ENCODE measurements around the gene DNAH6. TPM values are rescaled to one million over a fixed set of nuclear protein-coding genes. Genes with fewer than 3 reads are reported as not detected.

Gene DNAH6
- total RNA-seq, 1 experiment from 2014 or later = 0.26 TPM

- no CpG with 5 or more reads among the region's 2 CpGs for WGBS (ENCODE audit: extremely low coverage, insufficient read length, low lambda C conversion rate)
- Histone ChIP-seq H3K18ac (ENCODE audit: insufficient read length, low read depth, low read length) (no peak overlapping the region), H3K4ac (ENCODE audit: low read depth, low read length) (no peak overlapping the region), H3K27me3 (ENCODE audit: insufficient read depth, low read length) (no peaks in the 10 kb centered on the region), H3K27ac (ENCODE audit: insufficient read length, low read depth, low read length) (no peak overlapping the region), H3T11ph (ENCODE audit: low read length) (no peak overlapping the region), H2AFZ (ENCODE audit: low read length) (no peak overlapping the region), H4K91ac (ENCODE audit: insufficient read length, low read depth, low read length) (no peak overlapping the region), H2BK15ac (ENCODE audit: low read depth, low read length) (no peak overlapping the region), H3K79me2 (ENCODE audit: insufficient read depth, low read length) (no peaks in the 10 kb centered on the region; the same call in 1 of the 2 replicates), H2AK5ac (ENCODE audit: insufficient read length, low read length) (no peak overlapping the region), H4K8ac (replicated peaks; ENCODE audit: insufficient read length, low read depth, low read length) (no peak overlapping the region), H2BK120ac (ENCODE audit: low read depth, low read length, poor library complexity, severe bottlenecking) (no peak overlapping the region), H3K4me2 (ENCODE audit: insufficient read depth, insufficient read length, low read length) (no peak overlapping the region), H3K9me3 (ENCODE audit: control insufficient read depth, low read depth, low read length) (no peaks in the 10 kb centered on the region), H3K4me1 (ENCODE audit: insufficient read depth, low read length) (peaks cover 8% of the 10 kb centered on the region), H3K9ac (ENCODE audit: extremely low read depth, insufficient read length, low read length) (no peak overlapping the region), H2BK20ac (ENCODE audit: low read depth, low read length, poor library complexity, severe bottlenecking) (no peak overlapping the region), H3K23ac (ENCODE audit: insufficient read length, low read depth, low read length) (no peak overlapping the region), H3K14ac (ENCODE audit: insufficient read depth, low read length) (no peak overlapping the region), H3K79me1 (ENCODE audit: insufficient read depth, low read depth, low read length, poor library complexity, severe bottlenecking) (no peaks in the 10 kb centered on the region), H4K5ac (ENCODE audit: insufficient read length, low read depth, low read length) (no peak overlapping the region), H2BK5ac (ENCODE audit: insufficient read length, low read length) (no peak overlapping the region), H2BK12ac (ENCODE audit: insufficient read length, low read depth, low read length) (no peak overlapping the region), H4K20me1 (ENCODE audit: control insufficient read depth, insufficient read depth, insufficient read length) (no peaks in the 10 kb centered on the region), H3K56ac (ENCODE audit: insufficient read length, low read depth, low read length) (no peak overlapping the region), H3K23me2 (ENCODE audit: insufficient read length, low read depth, low read length, poor library complexity, severe bottlenecking) (no peaks in the 10 kb centered on the region)
- no peak for TF ChIP-seq CTCF (conservative IDR thresholded peaks at IDR 0.05)
- DNase-seq = no peak
- H3K4me1 Mint-ChIP-seq = peaks cover 23 to 28% of the 10 kb centered on the region in 2 experiments
- H3K36me3 Mint-ChIP-seq (ENCODE audit: insufficient read depth in 1 of 3, low read depth in 3 of 3) = peaks cover 0 to 5% (median 4%) of the 10 kb centered on the region in 3 experiments; a peak in 1 of 7 replicates
- peaks cover 3% of the 10 kb centered on the region; the same call in 1 of the 2 replicates for H3K27me3 Mint-ChIP-seq (ENCODE audit: low read depth)
- peaks cover 3 to 5% of the 10 kb centered on the region in 2 experiments; a peak in 4 of 5 replicates for H3K9me3 Mint-ChIP-seq
- H3K27ac Mint-ChIP-seq = no peak overlapping the region; a peak in 1 of 7 replicates
- no peak overlapping the region for H3K4me3 Mint-ChIP-seq
Measured at GRCh38 chr2:84801811-84802210, 285.5 kb downstream of the DNAH6 start.
